Upper lobe of left lung (tissue), 4 donors: ENCODE data around the gene RBM19.

Experiments
- EP300 ChIP-seq, 4 donors: sonication (generic); formaldehyde crosslinking; IDR thresholded peaks; one replicate each; pipeline ENCODE4 v1.5.1; 2017; ENCODE audit warnings: antibody characterized with exemption in 4 of 4, control low read depth in 2 of 4
- POLR2A ChIP-seq, 4 donors: fragments of 450-650 bp; IDR thresholded peaks; one replicate each; pipeline ENCODE4 v1.5.1; 2016 to 2017; ENCODE audit warnings: antibody characterized with exemption in 4 of 4, mild to moderate bottlenecking in 2 of 4
- POLR2AphosphoS5 ChIP-seq, 2 donors: sonication (generic); formaldehyde crosslinking; IDR thresholded peaks; one replicate each; pipeline ENCODE4 v1.5.1; 2017; ENCODE audit warnings: antibody characterized with exemption in 2 of 2
- TF ChIP-seq, protein P1 (sequence below), 6 experiments: fragments of 450-650 bp in 4 of 6; fragments of 200-600 bp in 2 of 6; sonication (generic) in 2 of 6; IDR thresholded peaks; one replicate each; pipeline ENCODE4 v1.5.1; 2016 to 2019; ENCODE audit warnings: antibody characterized with exemption in 6 of 6

DNA sequence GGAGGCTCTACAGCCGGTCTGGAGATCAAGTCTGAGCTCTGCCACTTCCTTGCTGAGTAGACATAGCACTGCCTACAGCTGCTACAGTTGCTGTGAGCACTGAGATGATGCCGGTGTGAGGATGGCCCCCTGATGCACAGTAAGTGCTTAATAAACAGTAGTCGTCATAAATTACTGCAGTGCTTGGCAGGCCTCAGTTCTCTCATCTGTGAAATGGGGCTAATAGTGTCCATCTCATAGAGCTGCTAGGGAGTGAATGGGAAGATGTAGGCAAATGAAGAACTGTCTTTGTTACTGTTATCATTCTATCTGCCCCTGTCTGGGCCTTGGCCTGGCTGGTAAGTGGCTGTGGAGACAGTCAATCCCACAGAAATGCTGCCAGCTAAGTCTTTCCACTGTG is 124.3 kb downstream of the RBM19 start:
- TF ChIP-seq, protein P1, sequence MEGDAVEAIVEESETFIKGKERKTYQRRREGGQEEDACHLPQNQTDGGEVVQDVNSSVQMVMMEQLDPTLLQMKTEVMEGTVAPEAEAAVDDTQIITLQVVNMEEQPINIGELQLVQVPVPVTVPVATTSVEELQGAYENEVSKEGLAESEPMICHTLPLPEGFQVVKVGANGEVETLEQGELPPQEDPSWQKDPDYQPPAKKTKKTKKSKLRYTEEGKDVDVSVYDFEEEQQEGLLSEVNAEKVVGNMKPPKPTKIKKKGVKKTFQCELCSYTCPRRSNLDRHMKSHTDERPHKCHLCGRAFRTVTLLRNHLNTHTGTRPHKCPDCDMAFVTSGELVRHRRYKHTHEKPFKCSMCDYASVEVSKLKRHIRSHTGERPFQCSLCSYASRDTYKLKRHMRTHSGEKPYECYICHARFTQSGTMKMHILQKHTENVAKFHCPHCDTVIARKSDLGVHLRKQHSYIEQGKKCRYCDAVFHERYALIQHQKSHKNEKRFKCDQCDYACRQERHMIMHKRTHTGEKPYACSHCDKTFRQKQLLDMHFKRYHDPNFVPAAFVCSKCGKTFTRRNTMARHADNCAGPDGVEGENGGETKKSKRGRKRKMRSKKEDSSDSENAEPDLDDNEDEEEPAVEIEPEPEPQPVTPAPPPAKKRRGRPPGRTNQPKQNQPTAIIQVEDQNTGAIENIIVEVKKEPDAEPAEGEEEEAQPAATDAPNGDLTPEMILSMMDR (IDR thresholded peaks at IDR 0.05): no peak
- TF ChIP-seq POLR2AphosphoS5 (IDR thresholded peaks at IDR 0.05) (no peak), POLR2A (IDR thresholded peaks at IDR 0.05) (no peak), EP300 (IDR thresholded peaks at IDR 0.05) (no peak)
